ENCODE results near the gene VAT1L.
A peak's percentile ranks its signal among the peaks of the same experiment; 100 is the strongest.
"Not testable (repeated sequence)": the region's sequence is repeated elsewhere in the genome, so short reads cannot be mapped to it uniquely, and the experiment has no call there.

Gene VAT1L

DNA sequence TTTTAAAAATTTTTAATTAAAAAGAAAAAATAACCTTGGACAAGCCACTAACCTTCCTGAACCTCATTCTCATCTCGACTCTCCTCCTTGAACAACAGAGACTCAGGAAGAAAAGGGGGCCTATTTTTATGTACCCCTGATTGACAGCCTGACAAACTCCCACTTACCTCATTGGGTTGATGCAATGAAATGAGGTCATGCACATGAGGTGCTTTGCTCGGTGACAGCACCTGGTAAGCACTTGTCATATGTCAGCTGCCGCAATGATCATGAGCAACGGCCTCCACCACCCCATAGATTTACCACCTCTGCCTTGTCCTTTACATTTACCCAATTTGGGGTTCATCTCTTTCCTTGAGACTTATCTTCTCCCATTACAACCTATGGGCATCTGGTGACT is 167.9 kb downstream of the VAT1L start:
- no peak for DNase-seq

DNA sequence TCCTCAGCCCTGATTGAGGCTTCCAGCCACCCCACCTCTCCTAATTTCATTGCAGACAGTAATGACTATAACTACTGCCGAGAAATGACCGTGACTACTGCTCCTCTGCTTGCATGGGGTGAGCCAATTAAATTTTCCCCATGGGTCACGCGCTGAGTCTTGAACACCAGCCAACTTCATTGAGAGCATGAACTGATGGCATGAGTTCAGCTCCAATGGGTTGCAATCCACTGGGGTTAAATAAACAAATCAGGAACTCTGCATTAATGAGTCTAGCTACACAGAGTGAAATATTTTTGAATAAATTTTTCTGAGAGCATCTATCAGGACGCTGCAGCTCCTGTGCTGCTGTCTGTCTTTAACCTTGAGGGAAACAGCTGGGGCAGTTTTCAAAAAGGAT is 172.4 kb downstream of the VAT1L start:
- DNase-seq, result no peak

DNA sequence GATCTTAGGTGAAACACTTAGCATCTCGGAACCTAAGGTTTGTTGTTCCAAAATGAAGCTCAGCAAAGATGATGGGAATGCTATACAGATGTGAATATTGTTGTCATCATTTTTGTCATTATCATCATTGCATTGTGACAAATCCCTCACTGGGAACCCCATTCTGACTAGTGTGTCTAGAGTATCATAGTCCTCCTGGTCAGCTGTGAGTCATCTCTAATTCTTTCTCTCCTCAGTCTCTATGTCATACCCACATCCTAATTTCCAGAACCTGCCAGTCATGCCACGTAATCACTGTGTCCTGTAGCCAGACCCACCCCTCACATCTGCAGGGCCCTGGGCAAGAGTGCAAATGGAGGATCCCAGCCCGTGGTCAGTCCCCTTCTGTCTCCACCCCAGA is 173.4 kb downstream of the VAT1L start:
- no peak for DNase-seq

DNA sequence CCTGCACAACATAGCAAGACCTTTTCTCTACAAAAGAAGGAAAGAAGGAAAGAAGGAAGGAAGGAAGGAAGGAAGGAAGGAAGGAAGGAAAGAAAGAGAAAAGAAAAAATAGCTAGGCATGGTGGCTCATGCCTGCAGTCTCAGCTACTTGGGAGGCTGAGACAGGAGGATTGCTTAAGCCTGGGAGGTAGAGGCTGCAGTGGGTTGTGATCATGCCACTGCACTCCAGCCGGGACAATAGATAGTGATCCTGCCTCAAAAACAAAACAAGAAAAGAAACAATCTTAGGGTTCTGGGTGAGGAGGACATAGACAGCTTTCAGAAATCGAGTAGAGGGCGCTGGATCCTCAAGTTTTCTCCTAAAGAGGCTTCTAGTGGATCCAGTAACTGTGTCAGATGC is 174.3 kb downstream of the VAT1L start:
- no peak for DNase-seq

DNA sequence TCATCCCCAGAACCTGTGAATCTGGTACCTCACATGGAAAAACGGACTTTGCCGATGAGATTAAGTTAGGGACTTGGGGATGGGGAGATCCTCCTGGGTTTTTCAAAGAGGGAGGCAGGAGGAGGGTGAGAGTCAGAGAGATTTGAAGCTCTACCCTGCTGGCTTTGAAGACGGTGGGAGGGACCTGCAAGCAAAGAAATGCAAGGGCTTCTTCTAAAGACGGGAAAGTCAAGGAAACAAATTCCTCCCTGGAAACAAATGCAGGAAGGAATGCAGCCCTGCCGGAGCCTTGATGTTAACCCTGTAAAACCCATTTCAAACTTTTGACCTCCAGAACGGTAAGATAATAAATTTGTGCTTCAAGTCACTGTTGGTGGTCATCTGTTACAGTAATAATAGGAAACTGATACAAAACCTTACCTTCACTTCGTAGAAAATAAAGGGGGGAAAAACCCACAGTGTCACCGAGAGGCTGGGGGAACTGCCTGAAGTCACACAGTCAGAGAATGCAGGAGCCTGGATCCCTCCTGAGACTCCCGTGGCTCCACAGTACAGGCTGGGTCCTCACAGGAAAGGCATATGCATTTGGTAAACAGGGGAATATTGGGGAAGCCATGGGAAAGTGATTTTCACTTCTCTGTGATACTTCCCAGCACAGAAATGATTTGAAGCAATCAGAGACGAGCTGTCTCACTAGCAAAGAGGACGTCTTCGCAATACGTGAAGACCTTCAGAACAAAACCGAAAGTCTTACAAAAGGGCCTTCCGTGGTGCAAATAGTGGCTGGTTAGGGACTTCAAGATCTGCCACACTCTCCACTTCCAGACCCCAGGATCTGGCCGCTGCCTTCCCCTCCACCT is 175.1 kb downstream of the VAT1L start:
- no peak for DNase-seq

DNA sequence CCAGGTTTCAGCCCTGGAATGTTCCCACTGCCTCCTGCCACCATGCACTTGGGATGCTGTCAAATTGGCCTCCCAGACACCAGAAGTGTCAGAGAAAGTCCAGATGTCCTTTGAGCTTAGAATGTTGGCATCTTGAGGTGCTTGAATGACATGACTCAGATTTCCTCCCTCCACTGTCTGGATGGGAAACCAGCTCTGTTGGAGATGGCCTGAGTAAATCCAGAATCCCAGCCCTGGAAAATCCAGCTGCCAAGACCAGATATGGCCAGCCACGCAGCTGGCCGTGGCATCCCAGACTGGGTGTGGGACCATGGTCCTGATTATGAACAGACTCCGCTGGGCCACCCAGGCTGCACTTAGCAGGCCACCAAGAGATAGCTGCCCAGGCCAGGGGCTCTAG is 177.0 kb downstream of the VAT1L start:
- no peak for DNase-seq

DNA sequence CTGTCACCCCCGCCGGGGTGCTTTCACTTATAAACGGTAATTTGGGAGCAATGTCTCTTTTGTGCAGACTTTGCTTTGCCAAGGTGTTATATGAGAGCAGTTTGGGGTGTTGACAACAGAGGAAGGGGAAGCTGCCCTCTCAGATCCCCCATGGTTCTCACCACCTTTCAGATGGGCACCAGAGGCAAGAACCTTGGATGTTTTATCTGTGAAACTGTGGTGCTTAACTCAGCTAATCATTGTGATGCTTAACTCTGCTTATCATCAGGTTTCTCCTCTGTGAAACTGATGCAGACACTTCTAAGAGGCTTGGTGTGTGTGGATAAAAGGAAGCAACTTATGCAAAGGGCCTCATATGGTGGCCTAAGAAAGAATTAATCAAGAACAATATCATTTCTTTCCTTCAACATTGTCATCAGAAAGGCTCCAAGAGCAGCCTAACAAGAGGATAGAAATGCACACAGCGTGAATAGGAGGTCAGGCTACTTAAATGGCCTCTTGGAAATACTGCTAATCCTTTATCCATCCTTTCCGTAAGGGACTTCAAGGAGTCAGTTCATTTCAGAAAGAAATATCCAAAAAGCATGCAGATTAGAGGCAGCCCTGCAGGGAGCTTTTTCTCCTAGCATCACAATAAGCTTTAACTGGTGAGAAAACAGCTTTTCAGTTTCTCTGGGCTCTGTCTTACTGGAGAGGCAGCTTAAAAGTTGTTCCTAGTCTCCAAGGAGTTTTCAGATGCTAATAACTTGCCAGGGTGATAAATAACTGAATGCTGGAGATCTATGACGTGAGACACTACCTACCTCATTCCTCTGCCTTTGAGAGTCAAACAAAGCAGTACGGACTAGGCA is 178.9 kb downstream of the VAT1L start:
- DNase-seq, result no peak

DNA sequence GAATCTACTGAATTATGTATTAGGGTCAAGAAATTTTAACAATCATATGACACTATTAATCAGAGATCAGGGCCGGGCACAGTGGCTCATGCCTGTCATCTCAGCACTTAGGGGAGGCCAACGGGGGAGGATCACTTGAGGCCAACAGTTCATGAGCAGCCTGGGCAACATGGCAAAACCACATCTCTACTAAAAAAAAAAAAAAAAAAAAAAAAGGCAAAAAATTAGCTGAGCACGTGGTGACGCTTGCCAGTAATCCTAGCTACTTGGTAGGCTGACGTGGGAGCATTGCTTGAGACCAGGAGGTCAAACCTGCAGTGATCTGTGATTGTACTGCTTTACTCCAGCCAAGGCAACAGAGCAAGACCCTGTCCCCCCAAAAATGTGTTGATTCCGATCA is 181.5 kb downstream of the VAT1L start:
- DNase-seq, result peak; percentile 64

DNA sequence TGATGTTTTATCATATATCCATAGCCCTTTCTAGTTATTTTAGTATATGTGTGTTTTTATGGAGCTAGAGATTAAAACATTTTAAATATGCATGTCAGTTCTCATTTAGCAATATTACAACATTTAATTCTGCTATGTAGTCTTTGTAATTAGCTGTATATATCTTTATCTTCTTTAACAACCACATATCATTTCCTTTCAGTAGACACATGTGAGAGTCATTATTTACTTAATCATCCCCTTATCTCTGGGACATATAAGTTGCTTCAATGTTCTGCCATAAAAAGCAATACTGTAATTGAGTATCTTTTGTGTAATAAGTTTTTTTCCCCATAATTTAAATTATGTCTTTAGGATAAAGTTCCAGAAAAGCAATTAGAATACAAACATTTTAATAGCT is 182.0 kb downstream of the VAT1L start:
- peak; percentile 71 for DNase-seq

DNA sequence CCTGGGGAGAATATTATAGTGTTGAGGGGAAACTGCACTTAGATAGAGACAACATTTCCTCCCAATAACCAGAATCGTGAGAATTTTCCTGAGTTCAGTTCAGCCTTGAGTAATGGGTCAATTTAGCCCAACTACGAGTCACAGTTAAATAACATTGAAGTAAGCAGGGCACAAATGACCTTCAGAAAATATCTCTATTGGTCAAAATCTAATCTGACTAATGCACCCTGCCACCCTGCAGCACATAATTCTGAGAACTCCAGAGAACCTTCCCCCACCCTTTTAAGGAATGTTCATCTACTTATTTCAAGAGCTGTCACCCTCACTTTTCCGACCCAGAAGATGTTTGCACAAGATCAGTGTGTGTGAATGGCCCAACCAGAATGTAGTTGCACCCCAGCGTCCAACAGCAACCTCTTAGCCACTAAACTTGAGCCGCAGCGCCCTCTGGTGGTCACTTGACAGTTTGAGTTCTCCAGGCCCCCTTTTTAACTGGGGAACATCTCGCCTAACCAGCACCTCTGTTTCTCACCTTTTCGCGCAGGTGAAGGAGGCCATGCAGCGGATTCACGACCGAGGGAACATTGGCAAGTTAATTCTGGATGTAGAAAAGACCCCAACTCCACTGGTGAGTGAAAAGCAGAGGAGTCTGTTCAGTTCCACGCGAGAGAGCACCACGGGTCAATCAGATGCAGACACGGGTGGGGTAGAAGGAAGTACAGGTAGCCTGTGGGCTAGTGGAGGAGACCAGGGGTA is 183.1 kb downstream of the VAT1L start:
- peak; percentile 90 for DNase-seq

DNA sequence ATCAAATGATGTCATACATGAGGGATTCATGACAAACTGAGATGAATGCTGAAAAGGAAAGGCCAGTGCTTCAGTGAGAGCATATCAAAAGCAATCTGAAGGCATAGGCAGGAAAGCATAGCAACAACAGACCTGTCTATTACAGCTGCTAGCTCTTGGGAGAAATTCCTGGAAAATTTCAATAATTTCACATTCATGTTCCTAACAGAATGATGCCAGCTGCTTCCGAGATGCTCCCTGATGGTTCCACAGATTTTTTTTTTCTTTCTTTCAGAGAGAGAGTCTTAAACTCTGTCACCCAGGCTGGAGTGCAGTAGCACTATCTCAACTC is 183.7 kb downstream of the VAT1L start:
- DNase-seq, result no peak

DNA sequence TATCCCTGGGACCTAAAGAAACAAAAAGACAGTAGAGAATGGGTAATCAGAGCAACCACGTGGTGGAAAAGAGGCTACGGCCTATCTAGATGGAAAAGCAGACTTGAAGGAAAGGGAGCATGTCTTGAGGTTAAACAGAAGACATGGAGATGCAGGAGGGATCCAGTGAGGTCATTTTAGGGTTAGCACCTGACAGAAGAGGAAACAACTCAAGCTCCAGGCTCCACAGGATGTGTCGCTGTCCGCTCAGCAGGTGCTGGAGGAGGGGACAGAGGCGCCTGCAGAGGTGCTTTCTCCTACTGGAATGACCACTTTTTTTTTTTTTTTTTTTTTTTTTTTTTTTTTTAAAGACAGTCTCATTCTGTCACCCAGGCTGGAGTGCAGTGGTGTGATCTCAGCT is 186.5 kb downstream of the VAT1L start:
- DNase-seq, result peak; percentile 41

DNA sequence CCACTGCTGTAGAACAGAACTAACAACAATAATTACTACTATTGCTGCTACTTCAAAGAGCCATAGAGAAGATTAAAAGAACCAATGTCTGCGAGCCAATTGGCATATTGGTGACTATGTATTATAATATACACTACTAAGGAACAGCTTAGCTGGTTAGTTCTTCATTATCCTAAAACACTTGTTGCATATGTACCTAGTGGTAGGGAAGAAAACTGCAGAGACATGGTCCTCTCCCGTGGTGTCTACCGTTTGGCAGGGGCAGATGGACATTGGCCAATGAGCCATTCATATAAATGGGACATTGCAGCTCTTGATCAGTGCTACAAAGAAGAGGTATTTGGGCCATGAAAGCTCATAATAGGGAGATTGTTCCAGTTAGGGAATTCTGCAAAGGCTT is 187.6 kb downstream of the VAT1L start:
- no peak for DNase-seq

DNA sequence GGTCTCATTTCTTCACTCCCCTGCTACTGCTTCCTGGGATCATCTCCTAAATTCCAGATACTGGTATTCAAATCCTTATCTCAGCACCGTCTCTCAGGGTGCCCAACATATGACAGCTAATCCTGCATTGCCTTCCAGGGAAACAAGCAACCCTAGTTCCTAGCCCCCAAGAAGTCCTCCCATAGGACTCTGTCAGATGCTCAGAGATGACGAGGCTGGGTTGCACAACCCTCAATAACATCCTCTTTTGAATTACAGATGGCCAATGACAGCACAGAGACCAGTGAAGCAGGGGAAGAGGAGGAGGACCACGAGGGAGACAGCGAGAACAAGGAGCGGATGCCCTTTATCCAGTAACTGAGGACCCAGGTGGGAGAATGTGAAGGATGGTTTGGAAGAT is 189.0 kb downstream of the VAT1L start:
- DNase-seq, result peak; percentile 19

DNA sequence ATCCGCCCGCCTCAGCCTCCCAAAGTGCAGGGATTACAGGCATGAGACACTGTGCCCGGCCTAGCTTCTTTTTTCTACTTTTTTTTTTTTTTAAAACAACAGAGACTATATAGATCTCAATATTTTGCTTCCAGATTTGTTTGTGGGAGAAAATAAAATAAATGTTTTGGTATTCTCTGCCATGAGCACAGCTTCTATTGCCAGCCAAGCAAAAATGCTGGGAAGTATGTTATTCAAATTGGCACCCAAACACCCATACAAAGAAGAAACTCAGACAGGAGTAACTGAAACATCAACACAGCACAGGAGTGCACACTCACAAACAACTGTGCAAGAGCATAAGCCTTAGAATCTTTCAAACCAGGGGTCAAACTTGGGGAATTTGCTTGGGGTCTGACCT is 196.7 kb downstream of the VAT1L start:
- DNase-seq, result no peak

DNA sequence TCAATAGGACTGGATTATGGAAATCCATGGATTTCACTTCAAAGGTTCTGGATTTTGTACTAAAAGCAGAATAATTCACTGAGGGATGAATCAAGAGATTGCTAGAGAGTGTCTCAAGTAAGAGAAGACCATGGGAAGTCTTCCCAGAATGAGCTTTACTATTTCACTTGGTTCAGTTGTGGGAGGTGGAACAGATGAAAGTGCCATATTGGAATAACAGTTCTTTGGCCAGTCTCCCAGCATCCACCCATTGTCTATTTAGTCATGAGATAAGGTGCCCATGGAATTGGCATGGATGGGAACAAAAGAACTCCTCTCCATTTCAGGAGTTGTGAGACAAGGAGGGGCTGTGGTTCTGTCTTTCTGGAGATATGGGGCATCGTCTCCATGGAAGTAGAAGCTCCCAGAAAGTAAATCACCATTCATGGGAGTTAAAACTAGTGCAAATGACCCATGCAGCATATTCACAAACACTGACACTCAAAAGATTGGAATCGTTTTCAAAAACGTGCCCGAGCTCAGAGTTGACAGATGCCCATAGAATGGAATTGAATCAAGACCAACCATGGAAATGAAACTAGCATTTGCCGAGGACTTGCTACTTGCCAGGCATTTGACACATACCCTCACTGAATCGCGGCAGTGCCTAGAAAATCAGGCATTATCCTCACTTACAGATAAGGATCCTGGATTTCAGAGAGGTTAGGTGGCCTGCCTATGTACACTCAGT is 197.8 kb downstream of the VAT1L start:
- DNase-seq, result no peak

DNA sequence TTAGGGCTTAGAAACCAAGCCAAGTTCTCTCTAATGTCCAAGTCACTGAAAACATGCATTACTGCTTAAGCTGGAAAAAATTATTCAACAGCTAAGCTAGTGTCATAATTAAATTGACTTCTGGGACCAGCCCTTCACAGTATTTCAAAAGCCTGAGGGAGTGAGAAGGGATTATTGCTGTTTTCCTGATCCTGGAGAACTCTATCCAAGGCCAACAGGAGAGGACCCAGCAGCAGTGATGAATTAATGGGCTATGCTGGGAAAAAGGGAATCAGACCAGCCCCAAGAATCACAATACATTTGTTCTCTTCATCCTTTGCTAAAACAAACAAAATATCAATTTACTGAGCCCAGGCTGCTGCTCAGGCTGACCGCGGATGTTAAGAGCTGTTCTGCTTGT is 199.4 kb downstream of the VAT1L start:
- DNase-seq, result no peak

DNA sequence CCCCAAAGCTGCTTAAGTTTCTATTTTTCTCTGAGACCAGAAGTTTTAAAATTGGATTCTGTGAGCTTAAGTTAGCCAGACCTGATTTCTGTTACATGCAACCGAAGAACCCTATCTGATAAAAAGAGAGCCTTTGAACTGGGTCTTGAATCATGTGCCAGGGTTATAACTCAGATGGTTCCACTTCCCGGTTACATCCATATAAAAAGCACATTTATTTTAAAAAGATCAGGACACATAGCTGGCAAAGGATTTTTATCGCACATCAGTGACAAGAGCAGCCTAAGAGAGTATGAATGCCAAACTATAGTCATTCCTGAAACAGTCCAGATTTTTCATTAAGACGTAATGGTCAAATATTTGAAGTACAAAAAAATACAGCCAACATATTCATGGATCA is 201.5 kb downstream of the VAT1L start:
- no peak for DNase-seq

DNA sequence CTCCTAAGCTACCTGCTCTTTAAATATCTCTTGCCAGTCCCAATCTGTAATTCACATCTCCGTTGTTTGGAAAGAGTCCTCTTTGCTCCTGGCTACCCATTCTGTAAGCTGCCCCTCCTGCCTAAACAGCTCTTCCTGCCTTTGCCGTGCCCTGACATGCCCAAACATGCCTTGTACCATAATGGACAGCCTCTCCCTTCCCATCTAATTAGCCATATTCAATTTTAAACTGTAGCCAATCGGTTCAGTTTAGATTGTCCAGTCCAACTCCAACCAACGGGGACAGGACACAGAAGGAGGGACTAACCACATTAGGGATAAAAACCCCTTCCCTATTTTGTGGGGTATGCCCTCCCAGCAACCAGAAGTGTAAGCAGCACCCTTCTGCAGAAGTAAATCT is 203.3 kb downstream of the VAT1L start:
- DNase-seq, result no peak

DNA sequence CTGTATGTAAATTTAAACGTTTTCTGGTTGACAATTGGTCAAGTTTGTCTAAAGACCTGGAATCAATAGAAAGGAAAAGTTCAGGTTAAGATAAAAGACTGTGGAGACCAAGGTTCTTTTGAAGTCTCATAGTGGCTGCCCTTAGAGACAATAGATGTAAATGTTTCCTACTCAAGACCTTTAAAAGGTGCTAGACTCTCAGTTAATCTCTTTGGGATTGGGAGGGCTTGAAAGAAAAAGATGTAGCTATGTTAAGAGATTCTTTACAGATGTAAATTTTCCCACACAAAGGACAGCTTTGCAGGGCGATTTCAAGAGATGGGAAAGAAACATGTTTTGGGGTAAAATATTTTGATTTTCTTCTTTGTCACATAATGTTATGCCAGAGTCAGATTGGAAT is 204.0 kb downstream of the VAT1L start:
- not testable (repeated sequence) for DNase-seq

DNA sequence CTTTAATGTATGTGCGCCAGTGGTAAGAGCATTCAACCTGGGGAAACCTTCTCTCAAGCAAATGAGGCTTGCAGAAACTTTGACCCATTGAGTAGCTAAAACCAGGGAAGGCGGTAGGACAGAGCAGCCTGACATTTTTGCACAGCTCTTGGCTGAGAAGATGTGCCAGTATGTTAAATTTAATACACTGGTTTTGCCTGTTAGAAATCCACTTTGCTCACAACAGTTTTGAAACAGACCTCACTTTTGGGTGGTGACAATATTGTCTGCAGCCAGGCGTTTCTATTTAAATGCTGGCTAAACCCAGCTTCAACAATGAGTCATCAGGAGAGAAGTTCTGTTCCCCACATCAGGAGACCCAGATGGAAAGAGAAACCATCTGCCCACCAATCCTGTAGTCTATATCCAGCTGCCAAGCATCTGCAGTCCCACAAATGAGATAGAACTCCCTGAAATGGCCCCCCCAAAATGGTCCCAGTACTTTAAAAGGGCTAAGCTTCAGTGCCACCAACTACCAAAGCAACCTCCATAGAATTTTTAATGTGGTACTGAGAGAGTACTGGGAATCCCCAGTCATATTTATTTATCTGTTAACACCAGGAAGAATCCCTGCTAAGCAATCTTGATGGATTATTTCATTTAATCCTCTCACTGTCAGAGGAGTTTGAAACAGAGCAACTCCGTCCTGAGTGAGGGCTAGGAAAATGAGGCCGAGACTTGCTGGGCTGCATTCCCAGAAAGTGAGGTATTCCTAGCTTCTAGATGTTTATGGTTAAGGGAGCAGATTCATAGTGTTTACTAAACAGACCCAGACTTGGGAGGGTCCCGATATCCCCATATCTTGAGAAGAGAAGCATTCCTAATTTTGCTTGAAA is 205.0 kb downstream of the VAT1L start:
- no peak for DNase-seq
